WTC11 (cell line): ENCODE data around the gene ARL6IP5. TPM values are rescaled to one million over a fixed set of nuclear protein-coding genes. Genes with fewer than 3 reads are reported as not detected.
A peak's percentile ranks its signal among the peaks of the same experiment; 100 is the strongest.

Source experiments
- ATAC-seq: fragments of 200-7000 bp; cut with Tn5 transposase; 2 replicates; pipeline ENCODE4 v1.10.0; 2021; ENCODE audit warnings: mild to moderate bottlenecking, moderate library complexity
- CTCF ChIA-PET: fragments of 300-600 bp; sonication (Branson Sonifier 250); formaldehyde crosslinking; loops from one replicate; lab custom pipeline; 2021; ENCODE audit warnings: antibody characterized with exemption; lab: Charles Lee
- POLR2A ChIA-PET: fragments of 350-600 bp; sonication (Branson Sonifier 250); formaldehyde crosslinking; loops from one replicate; lab custom pipeline; 2021; ENCODE audit warnings: antibody characterized with exemption; lab: Charles Lee
- DNase-seq: peaks from one replicate; pipeline ENCODE4 v3.0.0; 2021; ENCODE audit warnings: low spot score
- H3K27ac Mint-ChIP-seq: 2 replicates; pipeline ENCODE4 v1.8.0; 2021; ENCODE audit warnings: mixed read lengths
- H3K27me3 Mint-ChIP-seq: 2 replicates; pipeline ENCODE4 v1.8.0; 2021; ENCODE audit warnings: low read depth, mild to moderate bottlenecking, moderate library complexity, mixed read lengths
- H3K36me3 Mint-ChIP-seq: 2 replicates; pipeline ENCODE4 v1.8.0; 2021; ENCODE audit warnings: mixed read lengths
- H3K4me1 Mint-ChIP-seq: 2 replicates; pipeline ENCODE4 v1.8.0; 2022; ENCODE audit warnings: mixed read lengths
- H3K4me3 Mint-ChIP-seq: 2 replicates; pipeline ENCODE4 v1.8.0; 2021; ENCODE audit warnings: mild to moderate bottlenecking, moderate library complexity, mixed read lengths
- H3K9me3 Mint-ChIP-seq: 2 replicates; pipeline ENCODE4 v1.8.0; 2021; ENCODE audit warnings: mixed read lengths
- ATF6 ChIP-seq: sonication (generic); formaldehyde crosslinking; IDR thresholded peaks from 2 replicates; pipeline ENCODE4 v1.8.1; 2023; ENCODE audit warnings: mild to moderate bottlenecking, missing genetic modification reagents
- CBFB ChIP-seq: sonication (generic); formaldehyde crosslinking; IDR thresholded peaks from 2 replicates; pipeline ENCODE4 v1.8.1; 2022; ENCODE audit warnings: mild to moderate bottlenecking, low read depth, missing genetic modification reagents
- FOXK1 ChIP-seq: sonication (generic); formaldehyde crosslinking; IDR thresholded peaks from 2 replicates; pipeline ENCODE4 v1.8.0; 2022; ENCODE audit warnings: mild to moderate bottlenecking, moderate library complexity, missing genetic modification reagents
- HMGA2 ChIP-seq: fragments of 250-450 bp; sonication (Bioruptor Pico); IDR thresholded peaks from 2 replicates; pipeline ENCODE4 v1.4.0; 2021; ENCODE audit warnings: mild to moderate bottlenecking, moderate library complexity
- IRF1 ChIP-seq: sonication (generic); formaldehyde crosslinking; IDR thresholded peaks from 2 replicates; pipeline ENCODE4 v1.8.0; 2023; ENCODE audit warnings: missing genetic modification reagents
- IRF2 ChIP-seq: sonication (generic); formaldehyde crosslinking; IDR thresholded peaks from 2 replicates; pipeline ENCODE4 v1.8.0; 2022; ENCODE audit warnings: low read depth, missing genetic modification reagents, borderline replicate concordance
- NFATC4 ChIP-seq: fragments of 250-450 bp; sonication (Bioruptor Pico); IDR thresholded peaks from 2 replicates; pipeline ENCODE4 v1.9.0; 2021; ENCODE audit warnings: mild to moderate bottlenecking
- RORB ChIP-seq: fragments of 250-450 bp; sonication (Bioruptor Pico); IDR thresholded peaks from 2 replicates; pipeline ENCODE4 v1.9.0; 2021; ENCODE audit warnings: mild to moderate bottlenecking
- SMAD4 ChIP-seq: sonication (generic); formaldehyde crosslinking; IDR thresholded peaks from 2 replicates; pipeline ENCODE4 v1.8.0; 2022; ENCODE audit warnings: mild to moderate bottlenecking, missing genetic modification reagents
- SP1 ChIP-seq: sonication (generic); formaldehyde crosslinking; conservative IDR thresholded peaks from 2 replicates; pipeline ENCODE4 v1.8.1; 2022; ENCODE audit warnings: missing genetic modification reagents
- TCF7 ChIP-seq: sonication (generic); formaldehyde crosslinking; IDR thresholded peaks from 2 replicates; pipeline ENCODE4 v1.8.0; 2022; ENCODE audit warnings: mild to moderate bottlenecking, low read depth, missing genetic modification reagents, moderate library complexity
- TEAD1 ChIP-seq: sonication (generic); formaldehyde crosslinking; IDR thresholded peaks from 2 replicates; pipeline ENCODE4 v1.8.0; 2022; ENCODE audit warnings: mild to moderate bottlenecking, missing genetic modification reagents
- TP53 ChIP-seq: sonication (generic); formaldehyde crosslinking; IDR thresholded peaks from 2 replicates; pipeline ENCODE4 v1.8.1; 2023; ENCODE audit warnings: mild to moderate bottlenecking, missing genetic modification reagents
- ZNF263 ChIP-seq: sonication (generic); formaldehyde crosslinking; IDR thresholded peaks from 2 replicates; pipeline ENCODE4 v1.8.1; 2022; ENCODE audit warnings: low read depth, mild to moderate bottlenecking, moderate library complexity, missing genetic modification reagents
- total RNA-seq: library from RNA; stranded (reverse); gene quantifications from 3 replicates; pipeline ENCODE4 v1.2.3, GENCODE V29; 2021
- TF ChIP-seq, protein P1 (sequence below): sonication (generic); formaldehyde crosslinking; IDR thresholded peaks from 2 replicates; pipeline ENCODE4 v1.8.0; 2022; ENCODE audit warnings: mild to moderate bottlenecking, missing genetic modification reagents
- TF ChIP-seq, protein P2 (sequence below): sonication (generic); formaldehyde crosslinking; IDR thresholded peaks from 2 replicates; pipeline ENCODE4 v1.8.0; 2022; ENCODE audit warnings: mild to moderate bottlenecking, missing genetic modification reagents
- TF ChIP-seq, protein P3 (sequence below): fragments of 250-450 bp; sonication (Bioruptor Pico); IDR thresholded peaks from 2 replicates; pipeline ENCODE4 v1.9.0; 2021; ENCODE audit warnings: mild to moderate bottlenecking
- TF ChIP-seq, protein P4 (sequence below): sonication (generic); formaldehyde crosslinking; IDR thresholded peaks from 2 replicates; pipeline ENCODE4 v1.8.1; 2023; ENCODE audit warnings: mild to moderate bottlenecking, missing genetic modification reagents

The ARL6IP5 gene
- total RNA-seq, 1 experiment from 2014 or later: 28.4 TPM

DNA sequence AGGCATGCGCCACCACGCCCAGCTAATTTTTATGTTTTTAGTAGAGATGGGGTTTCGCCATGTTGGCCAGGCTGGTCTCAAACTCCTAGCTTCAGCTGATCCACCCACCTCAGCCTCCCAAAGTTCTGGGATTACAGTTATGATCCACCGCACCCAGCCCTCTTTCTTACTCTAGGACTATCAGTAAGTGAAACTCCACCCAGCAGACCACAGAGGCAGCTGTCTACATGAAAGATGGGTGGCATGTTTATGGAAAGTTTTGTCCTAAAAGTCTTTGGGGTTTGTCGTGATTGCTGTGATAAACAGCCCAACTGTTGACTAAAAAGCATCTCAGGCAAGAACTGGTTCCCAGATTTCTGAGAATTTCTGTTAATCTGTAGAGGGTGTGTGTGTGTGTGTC, 10.9 kb downstream of the ARL6IP5 start:
- Mint-ChIP-seq H3K27ac (no peak overlapping the region), H3K36me3 (no peaks in the 10 kb centered on the region), H3K27me3 (no peaks in the 10 kb centered on the region), H3K4me3 (no peak overlapping the region)
- ATAC-seq: no peak
- CTCF ChIA-PET: interaction anchor here (0.6 kb wide), 1 partner anchor 115 kb away, joined by 3 read pairs; no protein-coding TSS in a partner anchor
- TF ChIP-seq, protein P1, sequence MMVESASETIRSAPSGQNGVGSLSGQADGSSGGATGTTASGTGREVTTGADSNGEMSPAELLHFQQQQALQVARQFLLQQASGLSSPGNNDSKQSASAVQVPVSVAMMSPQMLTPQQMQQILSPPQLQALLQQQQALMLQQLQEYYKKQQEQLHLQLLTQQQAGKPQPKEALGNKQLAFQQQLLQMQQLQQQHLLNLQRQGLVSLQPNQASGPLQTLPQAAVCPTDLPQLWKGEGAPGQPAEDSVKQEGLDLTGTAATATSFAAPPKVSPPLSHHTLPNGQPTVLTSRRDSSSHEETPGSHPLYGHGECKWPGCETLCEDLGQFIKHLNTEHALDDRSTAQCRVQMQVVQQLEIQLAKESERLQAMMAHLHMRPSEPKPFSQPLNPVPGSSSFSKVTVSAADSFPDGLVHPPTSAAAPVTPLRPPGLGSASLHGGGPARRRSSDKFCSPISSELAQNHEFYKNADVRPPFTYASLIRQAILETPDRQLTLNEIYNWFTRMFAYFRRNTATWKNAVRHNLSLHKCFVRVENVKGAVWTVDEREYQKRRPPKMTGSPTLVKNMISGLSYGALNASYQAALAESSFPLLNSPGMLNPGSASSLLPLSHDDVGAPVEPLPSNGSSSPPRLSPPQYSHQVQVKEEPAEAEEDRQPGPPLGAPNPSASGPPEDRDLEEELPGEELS (CRISPR knock-in tag): no peak
- TF ChIP-seq ZNF263 (CRISPR knock-in tag) (no peak), RORB (CRISPR knock-in tag) (no peak), TCF7 (CRISPR knock-in tag) (no peak), CBFB (CRISPR knock-in tag) (no peak), ATF6 (CRISPR knock-in tag) (no peak)
- TF ChIP-seq, all 79 proteins: peak for 0
- DNase-seq: no peak
- Mint-ChIP-seq H3K9me3 (no peaks in the 10 kb centered on the region), H3K4me1 (peaks cover 43% of the 10 kb centered on the region)
- POLR2A ChIA-PET: no interaction called here

- CTCF ChIA-PET: interaction anchor here (0.6 kb wide), 1 partner anchor 115 kb away, joined by 3 read pairs; no protein-coding TSS in a partner anchor
- Mint-ChIP-seq H3K36me3 (no peaks in the 10 kb centered on the region), H3K4me3 (no peak overlapping the region), H3K4me1 (peaks cover 43% of the 10 kb centered on the region), H3K27me3 (no peaks in the 10 kb centered on the region), H3K9me3 (no peaks in the 10 kb centered on the region), H3K27ac (no peak overlapping the region)
- POLR2A ChIA-PET: no interaction called here
- ATAC-seq (peak; percentile 41; the same call in 1 of the 2 replicates), DNase-seq (no peak)
- TF ChIP-seq RORB (CRISPR knock-in tag): no peak
- TF ChIP-seq SP1 (CRISPR knock-in tag): no peak
- no peak for TF ChIP-seq TP53
- no peak for TF ChIP-seq TEAD1 (CRISPR knock-in tag)
- no peak for TF ChIP-seq SMAD4 (CRISPR knock-in tag)
- TF ChIP-seq FOXK1 (CRISPR knock-in tag): no peak
- TF ChIP-seq, protein P2, sequence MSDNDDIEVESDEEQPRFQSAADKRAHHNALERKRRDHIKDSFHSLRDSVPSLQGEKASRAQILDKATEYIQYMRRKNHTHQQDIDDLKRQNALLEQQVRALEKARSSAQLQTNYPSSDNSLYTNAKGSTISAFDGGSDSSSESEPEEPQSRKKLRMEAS (CRISPR knock-in tag): no peak
- no peak for TF ChIP-seq IRF2 (CRISPR knock-in tag)
- TF ChIP-seq HMGA2 (CRISPR knock-in tag): no peak
- TF ChIP-seq IRF1 (CRISPR knock-in tag): no peak
- TF ChIP-seq NFATC4: no peak
- TF ChIP-seq, protein P3, sequence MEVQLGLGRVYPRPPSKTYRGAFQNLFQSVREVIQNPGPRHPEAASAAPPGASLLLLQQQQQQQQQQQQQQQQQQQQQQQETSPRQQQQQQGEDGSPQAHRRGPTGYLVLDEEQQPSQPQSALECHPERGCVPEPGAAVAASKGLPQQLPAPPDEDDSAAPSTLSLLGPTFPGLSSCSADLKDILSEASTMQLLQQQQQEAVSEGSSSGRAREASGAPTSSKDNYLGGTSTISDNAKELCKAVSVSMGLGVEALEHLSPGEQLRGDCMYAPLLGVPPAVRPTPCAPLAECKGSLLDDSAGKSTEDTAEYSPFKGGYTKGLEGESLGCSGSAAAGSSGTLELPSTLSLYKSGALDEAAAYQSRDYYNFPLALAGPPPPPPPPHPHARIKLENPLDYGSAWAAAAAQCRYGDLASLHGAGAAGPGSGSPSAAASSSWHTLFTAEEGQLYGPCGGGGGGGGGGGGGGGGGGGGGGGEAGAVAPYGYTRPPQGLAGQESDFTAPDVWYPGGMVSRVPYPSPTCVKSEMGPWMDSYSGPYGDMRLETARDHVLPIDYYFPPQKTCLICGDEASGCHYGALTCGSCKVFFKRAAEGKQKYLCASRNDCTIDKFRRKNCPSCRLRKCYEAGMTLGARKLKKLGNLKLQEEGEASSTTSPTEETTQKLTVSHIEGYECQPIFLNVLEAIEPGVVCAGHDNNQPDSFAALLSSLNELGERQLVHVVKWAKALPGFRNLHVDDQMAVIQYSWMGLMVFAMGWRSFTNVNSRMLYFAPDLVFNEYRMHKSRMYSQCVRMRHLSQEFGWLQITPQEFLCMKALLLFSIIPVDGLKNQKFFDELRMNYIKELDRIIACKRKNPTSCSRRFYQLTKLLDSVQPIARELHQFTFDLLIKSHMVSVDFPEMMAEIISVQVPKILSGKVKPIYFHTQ (CRISPR knock-in tag): no peak
- TF ChIP-seq, protein P4, sequence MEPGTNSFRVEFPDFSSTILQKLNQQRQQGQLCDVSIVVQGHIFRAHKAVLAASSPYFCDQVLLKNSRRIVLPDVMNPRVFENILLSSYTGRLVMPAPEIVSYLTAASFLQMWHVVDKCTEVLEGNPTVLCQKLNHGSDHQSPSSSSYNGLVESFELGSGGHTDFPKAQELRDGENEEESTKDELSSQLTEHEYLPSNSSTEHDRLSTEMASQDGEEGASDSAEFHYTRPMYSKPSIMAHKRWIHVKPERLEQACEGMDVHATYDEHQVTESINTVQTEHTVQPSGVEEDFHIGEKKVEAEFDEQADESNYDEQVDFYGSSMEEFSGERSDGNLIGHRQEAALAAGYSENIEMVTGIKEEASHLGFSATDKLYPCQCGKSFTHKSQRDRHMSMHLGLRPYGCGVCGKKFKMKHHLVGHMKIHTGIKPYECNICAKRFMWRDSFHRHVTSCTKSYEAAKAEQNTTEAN (CRISPR knock-in tag): no peak
Measured at GRCh38 chr3:69096299-69096698, 11.6 kb downstream of the ARL6IP5 start.
